Activated CD4-positive, alpha-beta T cell treated with anti-CD3 and anti-CD28 coated beads, Interleukin-2, amount 50 U/mL, for 1 hour (primary cell): Measurements from ENCODE around the gene SEC14L2.
"Not testable (repeated sequence)": the region's sequence is repeated elsewhere in the genome, so short reads cannot be mapped to it uniquely, and the experiment has no call there.

Experiments
- DNase-seq: peaks from one replicate; pipeline ENCODE4 v3.0.0-alpha.2; 2020

SEC14L2 gene

DNA sequence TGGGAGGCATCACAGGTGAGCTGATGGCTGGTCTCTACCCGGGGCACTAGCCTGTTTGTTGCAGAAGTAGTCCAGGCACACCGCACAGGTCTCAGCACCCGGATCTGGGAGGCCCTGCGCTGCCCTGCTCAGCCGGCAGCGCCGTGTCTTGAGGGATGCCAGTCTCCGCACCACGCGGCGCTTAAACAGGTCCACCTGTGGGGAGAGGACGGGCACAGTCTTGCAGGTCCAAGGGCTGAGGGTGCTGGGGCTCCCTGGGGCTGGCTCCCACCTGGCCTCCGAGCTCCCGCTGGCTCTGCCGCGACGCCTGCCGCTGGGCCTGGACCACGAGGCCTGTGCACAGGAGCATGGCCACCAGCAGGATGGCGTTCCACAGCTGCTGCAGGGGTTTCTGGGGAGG lies 16.8 kb upstream of the SEC14L2 start:
- no peak for DNase-seq

DNA sequence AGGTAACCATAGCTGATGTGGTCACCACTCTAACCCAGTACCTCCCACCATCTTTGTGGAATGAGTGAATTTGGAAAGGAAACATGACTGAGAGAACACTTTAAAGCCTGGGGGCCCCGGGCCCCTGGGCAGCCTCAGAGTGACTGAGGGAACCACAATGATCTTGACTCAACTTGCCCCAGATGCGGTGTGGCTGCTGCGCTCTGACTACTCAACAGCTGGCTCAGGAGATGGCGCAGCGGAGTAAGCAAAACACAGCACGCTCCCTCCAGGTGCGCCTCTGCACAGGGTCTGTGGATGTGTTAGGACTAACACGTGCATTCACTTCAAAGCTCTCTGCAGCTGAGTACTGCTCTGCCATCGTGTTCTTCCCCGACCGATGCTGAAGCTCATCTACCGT lies 15.6 kb upstream of the SEC14L2 start:
- DNase-seq = no peak

DNA sequence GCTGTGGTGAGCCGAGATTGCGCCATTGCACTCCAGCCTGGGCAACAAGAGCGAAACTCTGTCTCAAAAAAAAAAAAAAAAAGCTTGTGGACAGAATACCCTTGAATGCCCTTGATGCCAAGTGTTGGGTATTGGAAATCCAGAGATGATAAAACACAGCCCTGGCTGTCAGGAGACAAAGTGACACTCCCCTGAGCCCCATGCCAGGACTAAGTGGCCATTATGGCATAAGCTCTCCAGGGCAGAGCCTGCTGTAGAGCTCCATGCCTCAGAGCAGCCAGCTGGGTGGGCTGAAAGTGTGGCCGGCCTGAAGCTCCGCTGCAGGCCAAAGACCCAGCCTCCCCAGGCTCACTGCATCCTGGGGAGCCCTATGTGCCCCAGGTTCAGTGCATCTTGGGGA lies 14.5 kb upstream of the SEC14L2 start:
- DNase-seq = no peak

DNA sequence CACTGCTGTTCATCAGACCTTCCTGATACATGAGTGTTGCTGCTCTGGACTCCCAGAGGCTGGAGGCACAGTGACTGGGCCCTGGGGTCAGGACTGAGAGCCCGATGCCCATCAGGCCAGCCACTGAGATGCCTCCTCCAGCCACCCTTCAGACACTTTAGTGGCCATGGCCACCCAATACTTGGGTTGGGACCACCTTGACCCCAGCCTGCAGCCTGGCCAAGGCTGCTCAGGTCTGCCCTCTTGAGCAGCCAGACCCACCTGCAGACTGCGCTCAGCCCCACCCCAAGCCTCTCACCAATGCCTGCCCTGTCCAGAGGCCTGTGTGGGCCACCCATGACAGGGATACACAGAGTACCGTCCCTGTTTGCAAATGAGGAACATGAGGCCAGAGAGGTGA lies 13.8 kb upstream of the SEC14L2 start:
- DNase-seq = no peak

DNA sequence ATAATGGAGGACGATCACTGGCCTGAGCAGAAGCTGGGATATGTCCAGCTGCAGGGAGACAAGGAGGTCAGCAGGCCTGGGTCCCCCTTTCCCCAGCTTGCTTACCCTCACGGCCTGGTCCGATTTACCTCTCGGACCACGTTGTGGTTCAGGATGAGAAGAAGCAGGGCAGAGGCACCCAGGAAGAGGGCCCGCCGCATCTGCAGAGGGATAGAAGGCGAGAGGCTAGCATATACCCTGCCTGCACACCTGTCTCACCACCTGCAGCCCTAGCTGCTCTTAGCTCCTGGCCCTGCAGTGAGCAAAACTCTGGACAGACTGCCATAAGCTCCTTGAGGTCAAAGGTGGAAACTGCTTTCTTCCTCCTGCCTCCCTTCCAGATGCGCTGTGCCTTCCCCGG lies 10.9 kb upstream of the SEC14L2 start:
- DNase-seq = no peak

DNA sequence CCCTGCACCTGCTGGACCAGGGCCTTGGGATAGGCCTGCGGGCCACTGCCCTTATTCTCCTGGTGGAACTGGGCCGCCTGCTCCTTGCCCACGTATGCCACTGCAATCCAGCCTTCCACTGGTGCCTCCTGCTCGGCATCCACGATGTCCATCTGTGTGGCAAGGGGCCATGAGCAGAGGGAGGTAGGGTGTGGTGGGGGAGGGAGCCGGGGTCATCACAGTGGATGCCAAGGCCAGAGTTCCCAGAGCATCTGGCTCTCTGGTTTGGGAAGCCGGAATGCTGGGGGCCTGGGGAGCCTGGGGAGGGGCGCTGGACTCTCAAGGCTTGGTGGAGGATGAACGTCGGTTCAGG lies 10.2 kb upstream of the SEC14L2 start:
- DNase-seq = no peak

DNA sequence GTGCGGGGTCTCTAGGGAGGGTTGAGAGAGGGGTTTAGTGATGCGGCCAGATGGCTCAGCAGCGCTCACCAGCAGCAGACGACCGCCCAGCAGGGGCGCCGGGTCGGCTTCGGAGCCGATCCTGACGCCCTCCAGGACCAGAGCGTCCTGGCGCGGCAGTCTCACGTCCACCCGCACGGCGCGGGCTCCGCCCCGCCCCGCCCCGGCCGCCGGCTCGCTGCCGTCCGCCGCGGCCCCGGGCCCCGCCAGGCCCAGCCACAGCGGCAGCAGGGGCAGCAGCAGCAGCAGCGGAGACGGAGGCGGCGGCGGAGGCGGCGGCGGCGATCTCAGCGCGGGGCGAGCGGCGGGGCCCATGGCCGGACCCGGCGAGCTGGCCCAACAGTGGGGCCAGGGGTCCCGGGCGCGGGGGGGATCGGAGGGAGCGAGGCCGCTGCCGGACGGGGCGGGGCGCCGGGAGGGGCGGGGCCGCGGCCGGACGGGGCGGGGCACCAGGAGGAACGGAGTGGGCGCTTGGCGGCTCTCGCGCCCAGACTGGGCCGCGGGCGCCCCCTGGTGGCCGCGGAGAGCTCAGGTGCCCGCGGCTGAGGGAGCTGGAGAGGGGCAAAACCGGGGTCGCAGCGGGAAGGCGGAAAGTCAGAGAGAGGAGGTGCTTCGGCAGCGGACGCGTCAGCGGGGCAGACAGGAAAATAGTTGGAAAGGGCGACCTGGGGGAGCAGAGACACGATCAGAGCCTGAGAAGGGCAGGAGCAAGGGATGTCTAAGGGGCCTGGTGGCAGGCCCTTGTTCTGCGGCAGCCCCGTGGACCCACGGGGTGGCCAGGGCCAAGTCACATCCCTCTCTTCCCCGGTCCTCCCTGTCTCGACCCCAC lies 9.6 kb upstream of the SEC14L2 start, which contains the start of gene RNF215:
Gene RNF215 (minus strand): TSS at position 452 of the 868 bp plus-strand sequence. CDS start 98 bp downstream, at position 354.
- peak; percentile 71 for DNase-seq

DNA sequence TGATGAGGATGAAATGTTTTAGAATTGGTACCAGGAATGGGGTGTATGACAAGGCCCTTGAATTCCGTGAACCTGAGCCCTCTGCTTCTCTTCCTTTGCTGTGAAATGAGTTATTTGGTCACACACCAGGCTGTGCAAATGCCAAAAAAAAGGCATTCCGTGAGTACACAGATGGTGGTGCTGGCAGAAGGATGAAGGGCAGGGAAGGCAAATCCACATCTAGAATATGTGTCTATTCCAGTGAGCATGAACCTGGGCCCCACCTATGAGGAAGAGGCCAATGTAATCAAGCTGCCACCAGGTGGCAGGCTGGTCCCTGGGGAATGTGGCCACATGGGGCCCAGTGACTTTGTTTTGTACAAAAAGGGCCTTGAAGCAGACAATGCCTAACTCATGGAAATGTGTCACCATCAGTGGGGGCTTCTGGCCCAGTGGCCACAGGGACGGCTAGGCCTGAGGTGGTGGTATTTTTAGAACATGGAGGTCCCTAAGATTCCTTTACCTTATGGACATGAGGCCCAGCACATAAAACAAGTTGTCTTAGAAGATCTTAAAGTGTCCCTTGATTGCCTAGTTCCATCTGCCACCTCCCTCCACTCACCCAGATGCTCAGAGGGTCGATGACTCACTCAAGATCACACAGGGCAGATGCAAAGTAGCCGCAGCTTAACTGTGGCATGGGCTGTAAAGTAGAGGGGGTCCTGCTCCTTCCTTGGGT lies 5.7 kb upstream of the SEC14L2 start:
- DNase-seq = peak; percentile 80

DNA sequence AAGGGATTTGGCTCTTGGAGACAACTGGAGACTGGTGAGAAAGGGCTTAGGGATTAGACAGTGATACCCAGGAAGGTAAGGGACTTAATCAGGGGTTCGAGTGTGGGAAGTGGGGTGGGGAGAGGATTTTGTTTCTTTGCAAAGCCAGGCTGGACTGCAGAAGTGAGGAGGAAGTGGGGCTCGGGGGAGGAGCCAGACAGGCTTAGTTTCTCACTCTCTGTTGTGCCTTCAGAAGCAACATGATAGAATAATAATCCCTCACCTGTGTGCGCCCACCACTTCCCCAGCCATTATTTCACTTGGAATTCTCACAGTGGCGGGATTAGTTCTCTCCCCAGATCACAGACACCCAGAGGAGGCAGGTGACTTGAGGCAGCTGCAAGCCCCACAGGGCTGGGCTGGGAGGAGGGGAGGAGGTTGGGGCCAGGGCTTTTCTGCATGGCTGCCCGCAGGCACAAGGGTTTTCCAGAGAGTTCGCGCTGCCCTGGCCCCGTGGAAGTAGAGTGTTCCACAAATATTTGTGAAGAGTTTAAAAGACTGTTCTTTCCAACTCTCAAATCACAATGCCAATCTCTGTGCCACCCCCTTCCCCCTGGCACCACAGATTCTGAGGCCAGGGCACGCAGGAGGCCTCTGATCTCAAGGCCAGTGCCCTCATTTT lies 4.0 kb upstream of the SEC14L2 start:
- no peak for DNase-seq

DNA sequence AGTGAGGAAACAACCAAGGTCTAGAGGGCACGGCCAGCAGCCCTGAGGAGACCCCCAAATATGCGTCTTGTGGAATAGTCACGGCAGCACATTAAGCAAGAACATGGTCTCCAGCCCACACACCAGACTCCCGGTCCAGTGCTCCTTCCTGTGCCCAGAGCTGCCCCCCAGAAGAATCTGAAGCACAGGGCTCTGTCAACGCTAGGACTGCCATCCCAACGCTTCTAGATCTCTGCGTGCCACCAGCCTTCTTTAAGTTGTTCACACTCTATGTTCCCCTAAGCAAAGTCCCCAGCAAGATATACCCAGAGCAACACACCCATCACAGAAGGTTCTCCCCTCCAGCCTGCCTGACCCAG lies 3.5 kb upstream of the SEC14L2 start:
- no peak for DNase-seq

DNA sequence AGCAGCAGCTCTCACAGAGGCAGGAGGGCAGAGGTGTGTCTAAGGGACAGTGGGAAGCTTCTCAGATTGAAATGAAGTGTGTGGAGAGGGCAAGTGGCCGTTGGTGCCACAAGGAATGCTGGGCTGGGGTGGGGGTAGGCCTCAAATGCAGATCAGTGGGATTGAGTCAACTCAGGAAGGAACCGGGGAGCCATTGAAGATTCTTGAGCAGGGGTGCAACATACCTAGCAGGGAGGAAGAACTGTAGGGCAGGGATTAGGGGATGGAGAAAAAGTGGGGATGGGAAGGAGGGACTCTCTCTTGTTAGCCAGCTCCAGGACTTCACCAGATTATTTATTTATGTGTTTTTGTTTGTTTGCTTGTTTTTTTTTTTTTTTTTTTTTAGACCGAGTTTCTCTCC lies 2.9 kb upstream of the SEC14L2 start:
- no peak for DNase-seq

DNA sequence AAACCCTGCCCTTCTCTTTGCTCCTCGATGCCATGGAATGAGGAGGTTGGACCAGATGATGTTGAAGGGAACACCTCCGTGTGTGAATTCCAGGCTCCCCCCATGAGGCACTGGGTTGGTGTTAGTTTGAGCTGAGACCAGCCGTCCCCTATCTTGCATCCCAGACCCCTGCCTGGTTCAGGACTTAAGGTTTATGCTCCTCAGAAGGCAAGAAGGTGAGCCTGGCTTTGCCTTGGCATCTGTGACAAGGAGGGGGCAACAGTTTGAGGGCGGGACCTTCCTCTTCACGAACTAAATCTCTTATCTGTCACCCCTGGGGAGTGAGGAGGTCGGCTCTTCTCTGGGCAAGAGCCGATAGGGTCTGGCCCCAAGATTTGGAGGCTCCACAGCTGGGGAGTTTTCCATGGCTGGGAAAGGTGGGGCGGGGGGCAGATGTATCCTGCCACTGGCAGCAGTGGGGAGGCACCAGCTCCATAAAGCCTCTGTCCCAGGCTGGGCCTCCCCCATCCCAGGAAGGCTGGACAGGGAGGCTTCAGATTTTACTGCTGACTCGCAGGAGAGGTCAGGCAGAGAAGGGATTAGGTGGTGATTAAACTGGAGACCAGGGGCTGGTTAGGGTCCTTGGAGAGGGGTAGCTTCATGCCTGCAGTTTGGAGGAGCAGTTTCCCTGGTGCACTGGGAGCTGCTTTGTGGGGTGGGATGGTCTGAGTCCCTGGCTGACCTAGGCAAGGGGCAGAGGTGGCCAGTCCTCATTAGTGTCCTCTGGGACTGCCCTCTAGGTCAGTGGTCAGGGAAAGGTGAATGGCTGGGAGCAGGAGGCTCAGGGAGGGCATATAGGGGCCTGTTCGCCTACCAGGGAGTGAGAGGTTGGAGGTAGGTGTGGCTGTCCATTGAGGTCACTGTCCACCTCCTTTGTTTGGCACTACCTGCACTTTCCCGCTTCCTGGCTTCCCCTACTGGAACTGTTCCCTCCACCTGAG lies 1.1 kb downstream of the SEC14L2 start:
- DNase-seq = no peak

DNA sequence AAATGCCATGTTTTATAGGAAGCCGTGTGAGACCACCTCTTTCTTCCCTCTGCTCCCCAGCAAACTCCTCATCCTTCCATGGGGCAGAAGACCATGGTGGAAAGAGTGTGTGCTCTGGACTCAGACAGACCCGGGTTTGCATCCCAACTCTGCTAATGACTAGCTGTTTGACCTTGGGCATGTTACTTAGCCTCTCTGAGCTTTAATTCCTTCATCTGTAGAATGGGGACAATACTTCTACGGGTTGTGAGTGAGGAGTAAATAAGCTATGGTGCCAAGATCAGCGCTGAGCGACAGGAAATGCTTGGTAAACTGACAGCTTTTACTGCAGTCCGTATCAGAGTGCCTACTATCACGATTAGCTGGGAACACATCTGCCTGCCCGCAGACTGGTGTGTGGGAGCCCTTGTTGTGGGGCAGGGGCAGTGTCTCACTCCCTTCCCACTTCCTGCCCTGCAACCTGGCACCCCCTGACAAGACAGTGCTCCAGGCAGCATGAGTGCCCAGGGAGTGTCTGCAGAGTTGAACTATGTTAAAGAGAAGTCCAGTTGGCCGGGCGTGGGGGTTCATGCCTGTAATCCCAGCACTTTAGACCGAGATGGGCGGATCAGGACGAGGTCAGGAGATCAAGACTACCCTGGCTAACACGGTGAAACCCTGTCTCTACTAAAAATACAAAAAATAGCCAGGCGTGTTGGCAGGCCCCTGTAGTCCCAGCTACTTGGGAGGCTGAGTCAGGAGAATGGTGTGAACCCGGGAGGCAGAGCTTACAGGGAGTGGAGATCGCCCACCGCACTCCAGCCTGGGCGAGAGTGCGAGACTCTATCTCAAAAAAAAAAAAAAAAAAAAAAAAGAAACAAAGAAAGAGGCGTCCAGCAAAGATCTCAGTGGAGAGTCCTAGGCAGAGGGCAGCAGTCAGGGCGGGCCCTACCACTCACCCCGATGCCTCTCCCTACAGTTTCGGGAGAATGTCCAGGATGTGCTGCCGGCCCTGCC lies 2.2 kb downstream of the SEC14L2 start:
- DNase-seq = no peak

DNA sequence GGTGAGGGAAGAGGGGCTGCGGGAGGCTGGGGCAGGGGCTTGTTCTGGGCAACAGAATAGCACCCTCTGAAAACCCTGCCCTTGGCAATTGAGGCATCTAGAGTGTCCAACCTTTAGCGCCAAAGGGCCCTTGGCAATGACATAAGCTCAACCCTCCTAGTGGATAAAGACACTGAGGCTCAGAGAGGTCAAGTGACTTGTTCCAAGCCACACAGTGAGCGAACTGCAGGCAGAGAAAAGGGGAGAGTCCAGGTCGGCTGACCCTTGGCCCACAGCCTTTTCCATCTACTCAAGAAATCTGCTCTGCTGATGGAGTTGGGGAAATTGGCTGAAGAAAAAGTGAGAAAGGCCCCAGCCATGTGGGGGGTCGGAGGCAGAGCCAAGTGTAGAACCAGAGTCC lies 2.9 kb downstream of the SEC14L2 start:
- no peak for DNase-seq

DNA sequence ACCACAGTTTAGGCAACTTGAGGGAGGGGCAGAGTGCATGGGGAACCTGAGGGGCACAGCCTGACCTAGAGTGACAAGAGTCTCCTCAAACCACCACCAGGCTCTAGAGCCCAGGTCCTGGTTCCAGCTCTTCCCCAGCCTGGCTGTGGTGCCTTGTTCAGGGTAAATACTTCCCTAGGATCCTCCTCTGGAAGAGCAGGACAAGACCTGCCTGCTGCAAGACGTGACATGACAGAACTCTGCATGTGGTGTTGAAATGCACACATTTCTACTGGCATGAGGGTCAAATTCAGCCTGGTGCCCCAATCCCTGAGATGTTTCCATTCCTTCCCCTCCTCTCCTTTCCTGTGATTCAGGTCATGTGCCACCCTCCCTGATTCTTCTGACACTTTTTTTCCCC lies 3.3 kb downstream of the SEC14L2 start:
- no peak for DNase-seq

DNA sequence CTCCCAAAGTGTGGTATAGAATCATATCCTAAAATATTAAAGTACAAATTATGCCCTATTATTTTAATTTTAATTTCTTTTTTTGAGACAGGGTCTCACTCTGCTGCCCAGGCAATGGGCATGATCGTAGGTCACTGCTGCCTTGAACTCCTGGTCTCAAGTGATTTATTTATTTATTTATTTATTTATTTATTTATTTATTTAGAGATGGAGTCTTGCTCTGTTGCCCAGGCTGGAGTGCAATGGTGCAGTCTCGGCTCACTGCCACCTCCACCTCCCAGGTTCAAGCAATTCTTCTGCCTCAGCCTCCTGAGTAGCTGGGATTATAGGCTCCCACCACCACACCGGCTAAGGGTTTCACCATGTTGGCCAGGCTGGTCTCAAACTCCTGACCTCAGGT lies 4.2 kb downstream of the SEC14L2 start:
- DNase-seq = not testable (repeated sequence)

DNA sequence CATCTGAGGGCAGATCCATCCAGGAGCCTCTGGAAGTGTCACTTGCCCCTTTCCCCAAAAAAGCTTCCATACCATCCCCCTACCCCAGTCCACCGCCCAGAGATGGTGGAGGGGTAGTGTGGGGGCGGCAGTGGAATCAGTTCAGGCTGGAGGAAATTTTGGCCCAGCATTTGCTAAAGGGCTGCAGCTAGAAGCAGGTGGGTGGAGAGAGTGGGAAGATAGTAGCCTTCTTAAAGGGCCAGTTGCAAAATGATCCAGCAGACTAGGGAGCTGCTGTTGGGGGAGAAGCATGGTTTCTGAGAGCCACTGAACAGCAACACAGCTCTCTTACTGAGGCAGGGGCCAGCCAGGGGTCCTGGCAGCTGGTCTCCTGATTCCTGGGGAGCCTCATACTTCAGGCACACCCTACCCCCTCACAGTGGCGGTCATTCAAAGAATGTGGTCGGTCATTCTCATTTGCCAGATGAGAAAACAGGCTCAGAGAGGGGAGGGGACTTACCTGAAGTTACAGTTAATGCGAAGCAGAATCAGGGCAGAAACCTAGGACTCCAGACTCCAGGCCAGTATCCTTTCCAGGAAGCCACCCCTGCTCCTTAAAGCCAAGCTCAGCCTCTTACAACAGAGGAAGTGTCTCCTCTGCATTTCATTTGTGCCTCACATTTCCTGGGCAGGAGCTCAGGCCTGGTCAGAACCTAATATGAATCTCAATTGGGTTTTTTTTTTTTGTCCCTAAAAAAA lies 5.4 kb downstream of the SEC14L2 start:
- no peak for DNase-seq

DNA sequence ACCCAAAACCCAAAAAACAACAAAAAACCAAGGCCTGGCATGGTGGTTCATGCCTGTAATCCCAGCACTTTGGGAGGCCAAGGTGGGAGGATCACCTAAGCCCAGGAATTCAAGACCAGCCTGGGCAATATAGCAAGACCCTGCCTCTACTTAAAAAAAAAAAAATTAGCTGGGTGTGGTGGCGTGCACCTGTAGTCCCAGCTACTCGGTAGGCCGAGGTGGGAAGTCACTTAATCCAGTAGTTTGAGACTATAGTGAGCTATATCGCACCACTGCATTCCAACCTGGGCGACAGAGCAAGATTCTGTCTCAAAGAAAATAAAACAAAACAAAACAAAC lies 5.9 kb downstream of the SEC14L2 start:
- not testable (repeated sequence) for DNase-seq

DNA sequence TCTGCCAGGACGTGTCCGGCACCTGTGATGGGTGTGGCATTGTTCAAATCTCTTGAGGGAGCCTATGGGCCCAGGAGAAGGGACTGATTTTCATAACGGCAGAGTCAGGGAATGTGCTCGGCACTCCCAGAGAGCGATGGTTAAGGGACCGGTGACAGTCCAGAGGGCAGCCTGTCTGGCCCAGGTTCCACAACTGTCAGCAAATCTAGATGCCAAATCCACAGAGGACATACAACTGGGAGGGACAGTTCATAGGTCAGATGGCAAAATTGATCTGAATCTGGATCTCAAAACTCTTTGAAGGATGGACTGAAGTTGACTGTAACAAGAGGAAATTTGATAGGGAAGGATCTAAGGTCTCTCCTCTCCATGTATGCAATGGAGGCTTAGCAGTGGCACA lies 7.5 kb downstream of the SEC14L2 start:
- DNase-seq = no peak

DNA sequence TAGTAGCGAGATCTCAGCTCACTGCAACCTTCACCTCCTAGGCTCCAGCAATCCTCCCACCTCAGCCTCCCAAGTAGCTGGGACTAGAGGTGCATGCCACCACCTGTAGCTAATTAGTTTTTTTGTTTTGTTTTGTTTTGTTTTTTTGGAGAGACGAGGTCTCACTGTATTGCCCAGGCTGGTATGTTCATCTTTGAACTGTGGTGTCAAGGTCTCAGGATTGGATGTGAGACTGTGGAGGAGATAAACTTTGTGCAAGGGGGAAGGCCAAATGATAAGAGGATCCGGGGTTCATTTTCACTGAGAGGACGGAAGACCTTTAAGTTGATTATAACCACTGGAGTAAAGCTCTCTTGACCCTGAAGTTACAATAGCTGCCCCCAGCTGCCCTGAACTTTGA lies 8.9 kb downstream of the SEC14L2 start:
- DNase-seq = no peak

DNA sequence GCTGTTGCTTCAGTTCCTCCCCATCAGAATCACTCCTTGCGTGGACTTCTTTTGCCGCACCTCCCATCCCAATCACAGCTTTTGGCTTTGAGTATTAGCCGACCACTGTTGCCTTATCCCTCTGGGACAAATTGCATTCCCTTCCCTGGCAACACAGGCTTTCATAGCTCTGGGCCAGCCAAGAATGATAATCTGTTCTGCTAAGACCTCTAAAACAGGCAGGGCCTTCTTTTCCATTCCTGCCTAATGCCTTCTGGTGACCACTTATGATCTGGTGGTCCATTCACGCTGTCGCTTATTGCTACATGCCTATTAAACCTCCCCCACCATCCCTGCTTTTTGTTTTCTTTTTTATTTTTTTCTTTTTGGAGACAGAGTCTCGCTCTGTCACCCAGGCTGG lies 9.6 kb downstream of the SEC14L2 start:
- DNase-seq = no peak
